IMR-90 (cell line): ENCODE data around the gene BCAS4. TPM values are rescaled to one million over a fixed set of nuclear protein-coding genes. Genes with fewer than 3 reads are reported as not detected.

Experiments
- ATAC-seq: fragments of 200-7000 bp; cut with Tn5 transposase; 2 replicates; pipeline ENCODE4 v1.9.1; 2020; ENCODE audit warnings: low read depth, mild to moderate bottlenecking, moderate library complexity
- BruUV-seq: library from RNA; stranded (reverse); fragments of 400-500 nt; replicated peaks from 2 replicates; lab custom pipeline; 2021; lab: Mats Ljungman, UMichigan
- CTCF ChIA-PET: fragments of 300-600 bp; formaldehyde crosslinking; extraction: SDS; loops from one replicate; lab custom pipeline; 2021; ENCODE audit warnings: antibody characterized with exemption; lab: Yijun Ruan, JAX
- POLR2A ChIA-PET: fragments of 300-600 bp; sonication (Branson Sonifier 250); formaldehyde crosslinking; loops from one replicate; lab custom pipeline; 2022; ENCODE audit warnings: antibody characterized with exemption; ENCODE audit not compliant: unreplicated experiment; lab: Charles Lee
- DNase-seq: peaks from one replicate; pipeline ENCODE4 v3.0.0; 2013
- H2AFZ ChIP-seq: replicated peaks from 2 replicates; pipeline ENCODE3; 2013; ENCODE audit warnings: low read length, mild to moderate bottlenecking; ENCODE audit not compliant: poor library complexity
- H2AK5ac ChIP-seq: 2 replicates; pipeline ENCODE4 v1.6.1; 2013; ENCODE audit warnings: low read depth, low read length, inconsistent platforms
- H2AK9ac ChIP-seq: replicated peaks from 2 replicates; pipeline ENCODE3; 2013; ENCODE audit warnings: mild to moderate bottlenecking, low read depth, low read length, moderate library complexity; ENCODE audit not compliant: poor library complexity
- H2BK120ac ChIP-seq: 2 replicates; pipeline ENCODE4 v1.6.1; 2013; ENCODE audit warnings: low read depth, low read length, inconsistent platforms
- H2BK15ac ChIP-seq: 3 replicates; pipeline ENCODE4 v1.6.1; 2013; ENCODE audit warnings: low read depth, low read length, inconsistent platforms
- H2BK20ac ChIP-seq: 2 replicates; pipeline ENCODE4 v1.6.1; 2013; ENCODE audit warnings: low read depth, mild to moderate bottlenecking, inconsistent platforms, low read length, moderate library complexity
- H2BK5ac ChIP-seq: 2 replicates; pipeline ENCODE4 v1.6.1; 2013; ENCODE audit warnings: mild to moderate bottlenecking, low read depth, low read length, inconsistent platforms; ENCODE audit not compliant: poor library complexity, severe bottlenecking
- H3K14ac ChIP-seq: replicated peaks from 2 replicates; pipeline ENCODE4 v1.6.1; 2013; ENCODE audit warnings: low read depth, low read length, inconsistent platforms
- H3K18ac ChIP-seq: 2 replicates; pipeline ENCODE4 v1.6.1; 2013; ENCODE audit warnings: low read depth, low read length, control low read depth
- H3K23ac ChIP-seq: 2 replicates; pipeline ENCODE4 v1.6.1; 2013; ENCODE audit warnings: low read depth, low read length, inconsistent platforms
- H3K27ac ChIP-seq: 2 replicates; pipeline ENCODE4 v1.5.1; 2013; ENCODE audit warnings: mild to moderate bottlenecking, control low read depth, low read length; ENCODE audit not compliant: insufficient read depth
- H3K27me3 ChIP-seq: 2 replicates; pipeline ENCODE4 v1.6.1; 2013; ENCODE audit warnings: low read length; ENCODE audit not compliant: control insufficient read depth, insufficient read depth
- H3K36me3 ChIP-seq: 2 replicates; pipeline ENCODE4 v1.6.1; 2013; ENCODE audit warnings: low read length, mixed read lengths; ENCODE audit not compliant: control insufficient read depth, insufficient read depth
- H3K4ac ChIP-seq: 2 replicates; pipeline ENCODE4 v1.6.1; 2013; ENCODE audit warnings: low read depth, low read length, inconsistent platforms
- H3K4me1 ChIP-seq: 2 replicates; pipeline ENCODE4 v1.6.1; 2013; ENCODE audit warnings: low read length, mixed read lengths; ENCODE audit not compliant: control insufficient read depth, insufficient read depth
- H3K4me2 ChIP-seq: 2 replicates; pipeline ENCODE4 v1.6.1; 2013; ENCODE audit warnings: low read depth, mild to moderate bottlenecking, control low read depth, low read length, moderate library complexity
- H3K4me3 ChIP-seq: 2 replicates; pipeline ENCODE4 v1.5.1; 2013; ENCODE audit warnings: low read depth, mild to moderate bottlenecking, control low read depth, low read length, moderate library complexity; ENCODE audit not compliant: insufficient read depth
- H3K56ac ChIP-seq: 2 replicates; pipeline ENCODE4 v1.6.1; 2013; ENCODE audit warnings: low read length, inconsistent platforms; ENCODE audit not compliant: insufficient read depth; ENCODE audit errors: extremely low read depth
- H3K79me1 ChIP-seq, 2 experiments: 2 replicates each; pipeline ENCODE4 v1.6.1; 2013; ENCODE audit warnings: low read length in 2 of 2, inconsistent platforms in 1 of 2, low read depth in 1 of 2
- H3K9ac ChIP-seq: 2 replicates; pipeline ENCODE4 v1.6.1; 2013; ENCODE audit warnings: low read depth, low read length, control low read depth
- H3K9me1 ChIP-seq: 2 replicates; pipeline ENCODE4 v1.6.1; 2013; ENCODE audit warnings: low read length, inconsistent platforms; ENCODE audit not compliant: insufficient read depth
- H3K9me3 ChIP-seq: 2 replicates; pipeline ENCODE4 v1.6.1; 2013; ENCODE audit warnings: low read length; ENCODE audit not compliant: control insufficient read depth, insufficient read depth
- H4K20me1 ChIP-seq: 2 replicates; pipeline ENCODE4 v1.6.1; 2013; ENCODE audit warnings: low read length, inconsistent platforms; ENCODE audit not compliant: insufficient read depth
- H4K5ac ChIP-seq: 2 replicates; pipeline ENCODE4 v1.6.1; 2013; ENCODE audit warnings: mild to moderate bottlenecking, low read depth, low read length, control low read depth
- H4K8ac ChIP-seq, 2 experiments: 2 replicates each; pipeline ENCODE4 v1.6.1; 2013; ENCODE audit warnings: low read depth in 2 of 2, low read length in 2 of 2, control low read depth in 1 of 2, inconsistent platforms in 1 of 2
- H4K91ac ChIP-seq: 2 replicates; pipeline ENCODE4 v1.6.1; 2013; ENCODE audit warnings: low read depth, low read length, inconsistent platforms; ENCODE audit not compliant: insufficient read depth
- CHD1 ChIP-seq: IDR thresholded peaks from 2 replicates; pipeline ENCODE4 v1.6.1; 2012; ENCODE audit warnings: low read depth, low read length, improper control_type of control experiment
- CTCF ChIP-seq: conservative IDR thresholded peaks from 2 replicates; pipeline ENCODE4 v1.5.1; 2012; ENCODE audit warnings: mild to moderate bottlenecking, low read depth, low read length, improper control_type of control experiment
- POLR2A ChIP-seq: IDR thresholded peaks from 2 replicates; pipeline ENCODE4 v1.6.1; 2012; ENCODE audit warnings: mild to moderate bottlenecking, low read depth, low read length
- RFX5 ChIP-seq: IDR thresholded peaks from 2 replicates; pipeline ENCODE4 v1.8.0; 2012; ENCODE audit warnings: low read depth, mild to moderate bottlenecking, low read length, moderate library complexity
- WGBS, 2 experiments: methylation state at CpG; one replicate each; pipeline versions ENCODE4 v1.1.5 to v1.1.7; 2013; ENCODE audit warnings: missing lambda C conversion rate in 2 of 2; ENCODE audit not compliant: insufficient read length in 1 of 2; ENCODE audit errors: extremely low coverage in 2 of 2; 5-methylcytosine and 5-hydroxymethylcytosine counted together
- dilution Hi-C: fragments of 300-500 bp; cut with HindIII; formaldehyde crosslinking; loops from one replicate; pipeline ENCODE4 v1.14.3; 2018; ENCODE audit warnings: low sequenced_read_pairs; ENCODE audit not compliant: unreplicated experiment
- in situ Hi-C: fragments of 300-500 bp; cut with MboI; formaldehyde crosslinking; loops from 3 replicates; pipeline ENCODE4 v1.14.3; 2019; ENCODE audit warnings: low sequenced_read_pairs, inconsistent platforms, mixed read lengths
- intact Hi-C: fragments of 100-400 bp; cut with micrococcal nuclease; formaldehyde crosslinking; loops from 2 replicates; pipeline ENCODE4 v1.10.0; 2022
- polyA plus RNA-seq, 3 experiments: library from polyadenylated mRNA; depleted of rRNA; stranded (reverse); fragments of >200 nt; gene quantifications; 2 replicates each; pipeline ENCODE4 v1.2.3, GENCODE V29; 2012; ENCODE audit warnings: low replicate concordance in 1 of 3
- total RNA-seq: library from RNA; depleted of rRNA; stranded (reverse); fragments of >200 nt; gene quantifications from 2 replicates; pipeline ENCODE4 v1.2.3, GENCODE V29; 2012

The BCAS4 gene
- total and polyA plus RNA-seq, 2 of the 4 experiments (the other 2 are of a cell fraction), result 42.7 to 47.5 TPM

- Histone ChIP-seq H4K8ac (peak overlapping the region in 1 of 2 experiments; percentile 44; a peak in 2 of 4 replicates), H3K4me3 (no peak overlapping the region), H3K14ac (0 out of 2 replicates have a peak overlapping the region, but pooled peaks have one; percentile 51), H3K4ac (0 out of 2 replicates have a peak overlapping the region, but pooled peaks have one; percentile 14), H2AK9ac (peak overlapping the region; percentile 18), H3K4me2 (peak overlapping the region; percentile 75; the same call in 1 of the 2 replicates), H2AFZ (no peak overlapping the region), H3K18ac (peak overlapping the region; percentile 82), H3K79me1 (no peaks in the 10 kb centered on the region), H2AK5ac (peak overlapping the region; percentile 73; the same call in 1 of the 2 replicates), H3K27ac (0 out of 2 replicates have a peak overlapping the region, but pooled peaks have one; percentile 18), H2BK15ac (no peak overlapping the region), H3K9ac (no peak overlapping the region), H3K9me3 (no peaks in the 10 kb centered on the region), H3K23ac (no peak overlapping the region), H2BK20ac (0 out of 2 replicates have a peak overlapping the region, but pooled peaks have one; percentile 1), H2BK5ac (peak overlapping the region; percentile 66), H2BK120ac (0 out of 2 replicates have a peak overlapping the region, but pooled peaks have one; percentile 55), H4K5ac (no peak overlapping the region), H4K91ac (no peak overlapping the region), H3K36me3 (no peaks in the 10 kb centered on the region), H3K9me1 (peaks cover 5% of the 10 kb centered on the region; the same call in 1 of the 2 replicates), H3K4me1 (peaks cover 11% of the 10 kb centered on the region), H3K56ac (no peak overlapping the region), H4K20me1 (no peaks in the 10 kb centered on the region), H3K27me3 (no peaks in the 10 kb centered on the region)
- intact Hi-C loops (no loop called here), in situ Hi-C loops (no loop called here), dilution Hi-C loops (no loop called here)
- CTCF ChIA-PET, result interaction anchor here (0.6 to 1.5 kb wide), 2 partner anchors 13 to 415 kb away, joined by 3 to 6 read pairs; no protein-coding TSS in a partner anchor
- DNase-seq (peak; percentile 36), ATAC-seq (no peak; the same call in none of the 2 replicates)
- POLR2A ChIA-PET, result no interaction called here
- no CpG with 5 or more reads among the region's 6 CpGs for WGBS, 2 experiments
- no TSS peak for BruUV-seq
- TF ChIP-seq CHD1 (no peak), RFX5 (no peak), CTCF (no peak), POLR2A (no peak)
These were observed 32.8 kb upstream of the BCAS4 start for GRCh38 chr20:50762045-50762422.
